Liver (tissue), 3 donors: ENCODE results near the gene RASSF3.

Source experiments
- EGR1 ChIP-seq, 2 donors: IDR thresholded peaks; 2 replicates each; pipeline ENCODE4 v1.6.1; 2016 to 2018; ENCODE audit warnings: antibody characterized with exemption in 2 of 2, low read depth in 2 of 2
- FOXA1 ChIP-seq: IDR thresholded peaks from 2 replicates; pipeline ENCODE4 v1.6.1; 2016; ENCODE audit warnings: antibody characterized with exemption
- GABPA ChIP-seq, 2 donors: IDR thresholded peaks in 1 of 2; conservative IDR thresholded peaks in 1 of 2; 2 replicates each; pipeline ENCODE4 v1.6.1; 2016; ENCODE audit warnings: antibody characterized with exemption in 2 of 2, mild to moderate bottlenecking in 1 of 2, moderate library complexity in 1 of 2
- JUND ChIP-seq, 2 donors: IDR thresholded peaks; 2 replicates each; pipeline ENCODE4 v1.6.1; 2016; ENCODE audit warnings: antibody characterized with exemption in 2 of 2
- MAX ChIP-seq: IDR thresholded peaks from 2 replicates; pipeline ENCODE4 v1.6.1; 2016; ENCODE audit warnings: antibody characterized with exemption
- SP1 ChIP-seq: IDR thresholded peaks from 2 replicates; pipeline ENCODE4 v1.6.1; 2018; ENCODE audit warnings: antibody characterized with exemption, mild to moderate bottlenecking
- TAF1 ChIP-seq: conservative IDR thresholded peaks from 2 replicates; pipeline ENCODE4 v1.6.1; 2016; ENCODE audit warnings: antibody characterized with exemption, mild to moderate bottlenecking
- YY1 ChIP-seq: IDR thresholded peaks from 2 replicates; pipeline ENCODE4 v1.6.1; 2016; ENCODE audit warnings: antibody characterized with exemption, mild to moderate bottlenecking
- TF ChIP-seq, protein P1 (sequence below): fragments of 150-350 bp; IDR thresholded peaks from 2 replicates; pipeline ENCODE4 v1.5.1; 2017; ENCODE audit warnings: improper control_type of control experiment, low read depth, low read length; ENCODE audit not compliant: missing input control
- TF ChIP-seq, protein P2 (sequence below): IDR thresholded peaks from 2 replicates; pipeline ENCODE4 v1.6.1; 2016; ENCODE audit warnings: antibody characterized with exemption, mild to moderate bottlenecking
- TF ChIP-seq, protein P3 (sequence below): IDR thresholded peaks from 2 replicates; pipeline ENCODE4 v1.6.1; 2016; ENCODE audit warnings: antibody characterized with exemption
- TF ChIP-seq, protein P4 (sequence below): IDR thresholded peaks from 2 replicates; pipeline ENCODE4 v1.6.1; 2016; ENCODE audit warnings: antibody characterized with exemption
- donor health status: healthy.
- donor health status: healthy.

GRCh38 chr12:64679487-64680001 lies 69.2 kb downstream of the RASSF3 start:
- TF ChIP-seq GABPA (IDR thresholded peaks at IDR 0.05 in 1 of 2, conservative IDR thresholded peaks at IDR 0.05 in 1 of 2): no peak
- TF ChIP-seq SP1: no peak
- TF ChIP-seq, protein P1, sequence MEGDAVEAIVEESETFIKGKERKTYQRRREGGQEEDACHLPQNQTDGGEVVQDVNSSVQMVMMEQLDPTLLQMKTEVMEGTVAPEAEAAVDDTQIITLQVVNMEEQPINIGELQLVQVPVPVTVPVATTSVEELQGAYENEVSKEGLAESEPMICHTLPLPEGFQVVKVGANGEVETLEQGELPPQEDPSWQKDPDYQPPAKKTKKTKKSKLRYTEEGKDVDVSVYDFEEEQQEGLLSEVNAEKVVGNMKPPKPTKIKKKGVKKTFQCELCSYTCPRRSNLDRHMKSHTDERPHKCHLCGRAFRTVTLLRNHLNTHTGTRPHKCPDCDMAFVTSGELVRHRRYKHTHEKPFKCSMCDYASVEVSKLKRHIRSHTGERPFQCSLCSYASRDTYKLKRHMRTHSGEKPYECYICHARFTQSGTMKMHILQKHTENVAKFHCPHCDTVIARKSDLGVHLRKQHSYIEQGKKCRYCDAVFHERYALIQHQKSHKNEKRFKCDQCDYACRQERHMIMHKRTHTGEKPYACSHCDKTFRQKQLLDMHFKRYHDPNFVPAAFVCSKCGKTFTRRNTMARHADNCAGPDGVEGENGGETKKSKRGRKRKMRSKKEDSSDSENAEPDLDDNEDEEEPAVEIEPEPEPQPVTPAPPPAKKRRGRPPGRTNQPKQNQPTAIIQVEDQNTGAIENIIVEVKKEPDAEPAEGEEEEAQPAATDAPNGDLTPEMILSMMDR: no peak
- TF ChIP-seq JUND (IDR thresholded peaks at IDR 0.05): no peak
- no peak for TF ChIP-seq TAF1
- TF ChIP-seq, protein P2, sequence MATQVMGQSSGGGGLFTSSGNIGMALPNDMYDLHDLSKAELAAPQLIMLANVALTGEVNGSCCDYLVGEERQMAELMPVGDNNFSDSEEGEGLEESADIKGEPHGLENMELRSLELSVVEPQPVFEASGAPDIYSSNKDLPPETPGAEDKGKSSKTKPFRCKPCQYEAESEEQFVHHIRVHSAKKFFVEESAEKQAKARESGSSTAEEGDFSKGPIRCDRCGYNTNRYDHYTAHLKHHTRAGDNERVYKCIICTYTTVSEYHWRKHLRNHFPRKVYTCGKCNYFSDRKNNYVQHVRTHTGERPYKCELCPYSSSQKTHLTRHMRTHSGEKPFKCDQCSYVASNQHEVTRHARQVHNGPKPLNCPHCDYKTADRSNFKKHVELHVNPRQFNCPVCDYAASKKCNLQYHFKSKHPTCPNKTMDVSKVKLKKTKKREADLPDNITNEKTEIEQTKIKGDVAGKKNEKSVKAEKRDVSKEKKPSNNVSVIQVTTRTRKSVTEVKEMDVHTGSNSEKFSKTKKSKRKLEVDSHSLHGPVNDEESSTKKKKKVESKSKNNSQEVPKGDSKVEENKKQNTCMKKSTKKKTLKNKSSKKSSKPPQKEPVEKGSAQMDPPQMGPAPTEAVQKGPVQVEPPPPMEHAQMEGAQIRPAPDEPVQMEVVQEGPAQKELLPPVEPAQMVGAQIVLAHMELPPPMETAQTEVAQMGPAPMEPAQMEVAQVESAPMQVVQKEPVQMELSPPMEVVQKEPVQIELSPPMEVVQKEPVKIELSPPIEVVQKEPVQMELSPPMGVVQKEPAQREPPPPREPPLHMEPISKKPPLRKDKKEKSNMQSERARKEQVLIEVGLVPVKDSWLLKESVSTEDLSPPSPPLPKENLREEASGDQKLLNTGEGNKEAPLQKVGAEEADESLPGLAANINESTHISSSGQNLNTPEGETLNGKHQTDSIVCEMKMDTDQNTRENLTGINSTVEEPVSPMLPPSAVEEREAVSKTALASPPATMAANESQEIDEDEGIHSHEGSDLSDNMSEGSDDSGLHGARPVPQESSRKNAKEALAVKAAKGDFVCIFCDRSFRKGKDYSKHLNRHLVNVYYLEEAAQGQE: no peak
- TF ChIP-seq, protein P3, sequence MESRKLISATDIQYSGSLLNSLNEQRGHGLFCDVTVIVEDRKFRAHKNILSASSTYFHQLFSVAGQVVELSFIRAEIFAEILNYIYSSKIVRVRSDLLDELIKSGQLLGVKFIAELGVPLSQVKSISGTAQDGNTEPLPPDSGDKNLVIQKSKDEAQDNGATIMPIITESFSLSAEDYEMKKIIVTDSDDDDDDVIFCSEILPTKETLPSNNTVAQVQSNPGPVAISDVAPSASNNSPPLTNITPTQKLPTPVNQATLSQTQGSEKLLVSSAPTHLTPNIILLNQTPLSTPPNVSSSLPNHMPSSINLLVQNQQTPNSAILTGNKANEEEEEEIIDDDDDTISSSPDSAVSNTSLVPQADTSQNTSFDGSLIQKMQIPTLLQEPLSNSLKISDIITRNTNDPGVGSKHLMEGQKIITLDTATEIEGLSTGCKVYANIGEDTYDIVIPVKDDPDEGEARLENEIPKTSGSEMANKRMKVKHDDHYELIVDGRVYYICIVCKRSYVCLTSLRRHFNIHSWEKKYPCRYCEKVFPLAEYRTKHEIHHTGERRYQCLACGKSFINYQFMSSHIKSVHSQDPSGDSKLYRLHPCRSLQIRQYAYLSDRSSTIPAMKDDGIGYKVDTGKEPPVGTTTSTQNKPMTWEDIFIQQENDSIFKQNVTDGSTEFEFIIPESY: no peak
- TF ChIP-seq MAX: no peak
- TF ChIP-seq, protein P4, sequence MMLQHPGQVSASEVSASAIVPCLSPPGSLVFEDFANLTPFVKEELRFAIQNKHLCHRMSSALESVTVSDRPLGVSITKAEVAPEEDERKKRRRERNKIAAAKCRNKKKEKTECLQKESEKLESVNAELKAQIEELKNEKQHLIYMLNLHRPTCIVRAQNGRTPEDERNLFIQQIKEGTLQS: no peak
- no peak for TF ChIP-seq YY1
- no peak for TF ChIP-seq EGR1 (IDR thresholded peaks at IDR 0.05; ENCODE audit: low read depth in 2 of 2)
- no peak for TF ChIP-seq FOXA1
